ENCODE data around the gene NOTCH4. TPM values are rescaled to one million over a fixed set of nuclear protein-coding genes. Genes with fewer than 3 reads are reported as not detected.

NOTCH4 gene
- total and polyA plus RNA-seq, 9 of the 15 experiments (the other 6 are each of a cell fraction or from before 2014, with no cell fraction given), result 0.24 to 4.3 (median 1.7) TPM

DNA sequence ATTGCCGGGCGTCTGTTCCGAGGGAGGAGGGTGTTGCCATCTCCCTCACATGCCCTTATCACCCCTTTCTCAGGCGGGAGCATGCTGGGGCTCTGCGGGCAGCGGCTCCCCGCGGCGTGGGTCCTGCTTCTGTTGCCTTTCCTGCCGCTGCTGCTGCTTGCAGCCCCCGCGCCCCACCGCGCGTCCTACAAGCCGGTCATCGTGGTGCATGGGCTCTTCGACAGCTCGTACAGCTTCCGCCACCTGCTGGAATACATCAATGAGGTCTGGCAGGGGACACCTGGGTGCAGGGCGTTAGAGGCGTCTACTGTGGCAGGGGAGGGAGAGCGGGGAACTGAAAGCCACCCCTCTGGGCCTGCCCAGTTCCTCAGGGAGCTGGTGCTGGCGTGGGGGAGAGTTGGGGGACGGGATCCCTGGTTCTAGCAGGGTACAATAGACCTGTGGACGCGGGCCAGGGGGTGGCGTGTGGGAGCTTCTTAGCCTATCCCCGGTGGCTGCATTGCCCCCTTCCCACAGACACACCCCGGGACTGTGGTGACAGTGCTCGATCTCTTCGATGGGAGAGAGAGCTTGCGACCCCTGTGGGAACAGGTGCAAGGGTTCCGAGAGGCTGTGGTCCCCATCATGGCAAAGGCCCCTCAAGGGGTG is 69.2 kb downstream of the NOTCH4 start (continued):
- TF ChIP-seq NCOA2 (IDR thresholded peaks at IDR 0.05; ENCODE audit: partially characterized antibody in 2 of 2) (no peak), ZNF232 (CRISPR knock-in tag; IDR thresholded peaks at IDR 0.05) (no peak), BHLHE40 (IDR thresholded peaks at IDR 0.05; ENCODE audit: low read length) (peak; percentile 51; the same call in 1 of the 2 replicates), CSDE1 (IDR thresholded peaks at IDR 0.05) (no peak), NFIC (IDR thresholded peaks at IDR 0.05) (peak; percentile 55), MCM7 (IDR thresholded peaks at IDR 0.05) (0 out of 4 replicates have a peak, but pooled peaks of 1 of the 2 experiments have one; percentile 71), MTA3 (IDR thresholded peaks at IDR 0.05; ENCODE audit: borderline replicate concordance) (peak; percentile 41; the same call in 1 of the 2 replicates), ZNF197 (CRISPR knock-in tag; IDR thresholded peaks at IDR 0.05; ENCODE audit: low read depth) (peak; percentile 89), HMGN3 (IDR thresholded peaks at IDR 0.05; ENCODE audit: borderline replicate concordance, extremely low read depth, insufficient read length, low read depth, low read length) (peak; percentile 86), HDGF (IDR thresholded peaks at IDR 0.05) (0 out of 2 replicates have a peak, but pooled peaks have one; percentile 42), ZNF408 (CRISPR knock-in tag; IDR thresholded peaks at IDR 0.05; ENCODE audit: low read depth) (no peak), NCOA6 (IDR thresholded peaks at IDR 0.05) (peak; percentile 64; the same call in 1 of the 2 replicates), RFX1 (IDR thresholded peaks at IDR 0.05) (no peak)
- TF ChIP-seq, protein P1, sequence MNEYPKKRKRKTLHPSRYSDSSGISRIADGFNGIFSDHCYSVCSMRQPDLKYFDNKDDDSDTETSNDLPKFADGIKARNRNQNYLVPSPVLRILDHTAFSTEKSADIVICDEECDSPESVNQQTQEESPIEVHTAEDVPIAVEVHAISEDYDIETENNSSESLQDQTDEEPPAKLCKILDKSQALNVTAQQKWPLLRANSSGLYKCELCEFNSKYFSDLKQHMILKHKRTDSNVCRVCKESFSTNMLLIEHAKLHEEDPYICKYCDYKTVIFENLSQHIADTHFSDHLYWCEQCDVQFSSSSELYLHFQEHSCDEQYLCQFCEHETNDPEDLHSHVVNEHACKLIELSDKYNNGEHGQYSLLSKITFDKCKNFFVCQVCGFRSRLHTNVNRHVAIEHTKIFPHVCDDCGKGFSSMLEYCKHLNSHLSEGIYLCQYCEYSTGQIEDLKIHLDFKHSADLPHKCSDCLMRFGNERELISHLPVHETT (CRISPR knock-in tag; conservative IDR thresholded peaks at IDR 0.05 in 1 of 2, IDR thresholded peaks at IDR 0.05 in 1 of 2), result 0 out of 4 replicates have a peak, but pooled peaks of 1 of the 2 experiments have one; percentile 53
- TF ChIP-seq, protein P2, sequence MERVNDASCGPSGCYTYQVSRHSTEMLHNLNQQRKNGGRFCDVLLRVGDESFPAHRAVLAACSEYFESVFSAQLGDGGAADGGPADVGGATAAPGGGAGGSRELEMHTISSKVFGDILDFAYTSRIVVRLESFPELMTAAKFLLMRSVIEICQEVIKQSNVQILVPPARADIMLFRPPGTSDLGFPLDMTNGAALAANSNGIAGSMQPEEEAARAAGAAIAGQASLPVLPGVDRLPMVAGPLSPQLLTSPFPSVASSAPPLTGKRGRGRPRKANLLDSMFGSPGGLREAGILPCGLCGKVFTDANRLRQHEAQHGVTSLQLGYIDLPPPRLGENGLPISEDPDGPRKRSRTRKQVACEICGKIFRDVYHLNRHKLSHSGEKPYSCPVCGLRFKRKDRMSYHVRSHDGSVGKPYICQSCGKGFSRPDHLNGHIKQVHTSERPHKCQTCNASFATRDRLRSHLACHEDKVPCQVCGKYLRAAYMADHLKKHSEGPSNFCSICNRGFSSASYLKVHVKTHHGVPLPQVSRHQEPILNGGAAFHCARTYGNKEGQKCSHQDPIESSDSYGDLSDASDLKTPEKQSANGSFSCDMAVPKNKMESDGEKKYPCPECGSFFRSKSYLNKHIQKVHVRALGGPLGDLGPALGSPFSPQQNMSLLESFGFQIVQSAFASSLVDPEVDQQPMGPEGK (CRISPR knock-in tag; IDR thresholded peaks at IDR 0.05; ENCODE audit: borderline replicate concordance), result peak; percentile 71; the same call in 1 of the 2 replicates

All from K562 (cell line).